Ureter (tissue), 1 donor: ENCODE data around the gene MBD1. TPM values are rescaled to one million over a fixed set of nuclear protein-coding genes. Genes with fewer than 3 reads are reported as not detected.
"Not testable (repeated sequence)": the region's sequence is repeated elsewhere in the genome, so short reads cannot be mapped to it uniquely, and the experiment has no call there.

Source experiments
- DNase-seq: peaks from one replicate; pipeline ENCODE4 v3.0.0-alpha.2; 2020; ENCODE audit warnings: low spot score
- total RNA-seq: library from RNA; stranded (reverse); gene quantifications from one replicate; pipeline ENCODE4 v1.2.4, GENCODE V29; 2023
- donor health status: DM: yes; HTN: yes; CAD: no.

The MBD1 gene
- total RNA-seq, 1 donor from 2014 or later, result 91.7 TPM

DNA sequence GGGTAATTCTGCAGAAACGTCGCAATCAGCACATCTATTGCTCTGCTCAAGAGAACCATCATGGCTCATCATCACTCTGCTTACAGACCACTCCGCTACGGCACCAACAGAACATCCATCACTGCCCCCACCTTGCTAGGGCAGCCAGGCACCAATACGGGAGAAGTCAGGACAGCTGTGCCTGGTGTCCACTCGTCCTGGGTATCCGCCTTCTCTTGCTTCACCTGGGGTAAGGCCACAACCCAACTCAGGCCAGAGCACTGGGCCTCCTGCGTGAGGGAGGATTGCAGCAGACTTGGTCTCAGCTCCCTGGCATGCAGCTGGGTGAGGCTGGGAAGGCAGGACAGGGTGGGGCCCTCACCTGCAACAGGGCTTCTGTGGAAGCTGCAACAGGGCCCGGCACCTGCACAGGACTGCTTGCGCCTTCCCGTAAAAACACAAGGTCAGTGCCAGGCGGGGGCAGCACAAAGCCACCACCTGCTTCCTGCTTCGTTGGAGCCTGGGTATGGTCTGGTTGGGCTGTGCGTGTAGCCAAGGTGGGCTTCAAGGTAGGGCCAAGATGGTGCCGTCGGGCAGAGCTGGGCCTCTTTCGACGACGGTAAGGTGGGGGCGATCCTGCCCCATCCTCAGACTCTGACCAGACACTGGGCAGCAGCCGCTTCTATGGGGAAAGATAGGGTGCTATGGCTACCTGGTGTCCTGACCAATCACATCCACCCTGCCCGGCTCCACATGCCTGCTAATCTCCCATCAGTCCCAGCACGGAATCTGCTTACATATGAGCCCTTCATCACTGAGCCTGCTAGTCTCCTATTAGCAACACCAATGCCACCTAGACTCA lies 7.9 kb downstream of the MBD1 start:
- DNase-seq, result no peak

DNA sequence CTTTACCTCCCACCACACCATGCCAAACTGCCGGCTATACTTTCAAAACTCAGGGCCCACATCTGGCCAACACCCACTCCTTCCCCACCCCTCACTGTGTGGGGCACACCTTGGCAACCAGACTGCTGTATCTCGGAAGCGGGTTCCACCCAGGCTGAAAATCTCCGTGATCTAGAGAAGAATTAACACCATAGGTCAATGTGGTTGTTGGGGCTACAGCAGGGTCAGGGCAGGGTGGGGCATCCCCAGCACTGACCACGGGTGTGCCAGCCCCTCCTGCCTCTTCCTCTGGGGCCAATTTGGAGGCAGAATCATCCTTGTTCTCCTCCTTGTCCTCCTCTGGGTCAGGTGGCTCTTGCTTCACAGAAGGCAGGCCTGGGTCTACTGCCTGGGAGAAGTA lies 8.8 kb downstream of the MBD1 start:
- DNase-seq, result no peak

DNA sequence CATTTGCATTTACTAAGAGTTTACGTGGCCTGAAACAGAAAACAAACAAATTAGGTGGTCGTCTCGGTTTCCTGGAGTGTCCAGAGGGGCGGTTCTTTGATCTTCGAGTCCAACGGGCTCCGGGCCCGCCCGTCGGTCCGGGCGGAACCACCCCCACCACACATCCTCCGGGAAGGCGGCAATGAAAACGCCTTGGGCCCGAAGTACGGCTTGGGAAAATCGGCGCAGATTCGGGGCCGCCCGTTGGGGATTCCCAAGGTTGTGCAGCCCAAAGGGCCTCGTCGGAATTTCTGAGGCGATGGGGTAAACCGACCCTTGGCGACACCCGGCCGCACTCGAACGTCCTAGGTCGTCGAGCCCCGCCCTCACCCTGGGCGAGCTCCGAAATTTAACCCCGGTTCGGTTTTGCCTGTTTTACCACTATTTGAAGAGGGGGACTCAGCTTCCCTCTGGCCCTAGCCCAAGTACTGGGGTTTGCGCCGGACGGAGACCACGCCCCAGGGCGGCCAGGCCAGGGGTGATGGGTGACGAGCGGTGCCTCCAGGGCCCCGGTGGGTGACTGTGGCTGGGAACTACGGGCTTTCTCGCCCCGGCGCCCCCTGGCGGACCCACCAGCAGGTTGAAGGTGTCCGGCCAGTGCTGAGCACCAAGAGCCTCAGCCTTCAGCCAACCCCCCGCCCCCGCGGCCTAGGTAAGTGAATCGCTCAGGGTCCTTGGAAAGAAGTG lies 13.1 kb downstream of the MBD1 start:
- peak; percentile 82 for DNase-seq

DNA sequence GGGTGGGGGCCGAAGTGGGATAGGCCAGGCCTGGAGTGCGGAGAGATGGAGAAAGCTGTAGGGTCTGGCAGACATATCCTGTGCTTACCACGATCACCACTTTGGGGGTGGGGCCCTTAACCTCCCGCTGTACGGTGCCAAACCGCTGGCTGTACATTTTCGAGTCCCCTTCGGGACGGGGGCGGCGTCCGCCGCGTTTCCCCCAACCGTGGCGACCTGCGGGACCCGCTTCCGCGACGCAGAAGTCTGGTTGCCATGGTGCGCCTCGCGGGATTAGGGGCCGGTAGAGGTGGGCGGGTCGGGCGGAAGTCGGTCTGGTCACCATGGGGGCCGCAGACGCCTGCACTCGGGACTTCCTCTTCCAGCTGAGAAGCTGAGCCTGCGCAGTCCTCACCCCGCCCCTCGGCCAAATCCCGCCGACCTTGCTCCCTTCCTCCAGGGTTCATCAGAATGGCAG lies 15.0 kb downstream of the MBD1 start, which contains the start of gene CFAP53:
CFAP53 (minus strand) TSS at position 248 of the 457 bp plus-strand sequence; CDS start at position 157, 91 bp downstream.
- DNase-seq, result peak; percentile 93

DNA sequence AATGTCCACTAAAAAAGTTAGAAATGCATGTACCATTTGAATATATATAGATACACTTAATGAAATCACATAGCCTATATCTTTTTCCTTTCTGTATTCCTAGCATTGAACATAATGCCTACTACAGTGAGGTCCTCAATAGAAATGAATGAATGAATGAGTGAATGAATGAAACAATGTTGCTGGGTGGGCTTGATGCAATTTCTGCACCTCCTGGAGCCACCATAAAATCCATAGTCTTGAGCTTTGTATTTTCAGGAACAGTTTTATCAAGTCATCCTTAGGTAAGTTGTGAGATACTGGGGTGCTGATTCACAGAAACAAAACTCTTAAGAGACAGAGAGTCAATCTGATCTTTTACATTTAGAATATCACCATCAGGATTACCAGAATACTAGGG lies 18.3 kb downstream of the MBD1 start:
- no peak for DNase-seq

DNA sequence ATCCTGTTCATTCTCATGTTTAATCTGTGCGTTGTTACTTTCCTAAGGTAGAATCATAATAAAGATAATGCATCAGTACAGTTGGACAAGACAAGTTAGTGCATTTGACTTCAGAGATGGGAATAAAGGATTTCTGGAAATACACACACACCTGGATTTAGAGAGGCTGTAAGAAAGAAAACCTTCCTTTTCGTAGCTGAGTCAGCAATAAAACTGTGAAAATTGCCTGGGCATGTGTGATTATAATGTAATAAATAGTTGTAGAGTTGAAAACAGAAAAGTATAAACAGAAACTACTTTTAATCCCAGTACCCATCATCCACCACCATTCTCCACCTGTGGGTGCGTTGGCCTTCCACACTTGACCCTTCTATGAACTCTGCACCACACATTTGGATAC lies 30.4 kb downstream of the MBD1 start:
- no peak for DNase-seq

DNA sequence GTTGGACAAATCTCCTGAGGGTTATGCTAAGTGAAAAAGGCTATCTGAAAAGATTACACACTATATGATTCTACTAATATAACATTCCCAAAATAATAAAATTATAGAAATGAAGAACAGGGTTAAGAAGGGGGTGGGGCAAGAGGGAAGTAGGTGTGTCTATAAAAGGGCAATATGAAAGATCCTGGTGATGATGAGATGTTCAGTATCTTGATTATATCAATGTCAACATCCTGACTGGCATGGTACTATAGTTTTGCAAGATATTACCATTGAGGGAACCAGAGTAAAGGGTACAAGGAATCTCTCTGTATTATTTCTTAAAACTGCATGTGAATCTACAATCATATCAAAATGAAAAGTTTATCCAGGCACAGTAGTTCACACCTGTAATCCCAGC lies 31.7 kb downstream of the MBD1 start:
- no peak for DNase-seq

DNA sequence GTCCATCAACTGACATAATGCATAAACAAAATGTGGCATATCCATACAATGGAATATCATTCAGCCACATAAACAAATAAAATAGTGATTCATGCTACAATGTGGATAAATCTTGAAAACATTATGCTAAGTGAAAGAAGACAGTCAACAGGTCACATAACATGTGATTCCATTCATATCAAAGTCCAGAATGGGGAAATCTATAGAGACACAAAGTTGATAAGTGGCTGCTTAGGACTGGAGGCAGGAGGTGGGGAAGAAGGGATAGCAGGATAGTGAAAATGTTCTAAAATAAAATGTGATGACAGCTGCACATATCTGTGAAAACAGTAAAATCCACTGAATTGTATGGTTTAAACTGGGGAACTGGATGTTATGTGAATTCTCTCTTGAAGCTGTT lies 33.8 kb downstream of the MBD1 start:
- DNase-seq, result no peak

DNA sequence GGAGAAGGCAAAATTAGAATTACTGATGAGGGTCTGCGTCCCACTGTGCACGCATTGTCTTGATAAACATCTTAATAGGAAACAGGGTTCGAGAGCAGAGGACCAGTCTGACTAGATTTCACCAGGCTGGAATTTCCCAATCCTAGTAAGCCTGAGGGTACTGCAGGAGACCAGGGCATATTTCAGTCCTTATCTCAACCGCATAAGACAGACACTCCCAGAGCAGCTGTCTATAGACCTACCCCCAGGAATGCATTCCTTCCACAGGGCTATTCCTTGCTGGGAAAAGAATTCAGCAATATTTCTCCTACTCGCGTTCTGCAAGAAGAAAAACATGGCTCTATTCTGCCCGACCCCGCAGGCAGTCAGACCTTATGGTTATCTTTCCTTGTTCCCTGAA lies 39.6 kb downstream of the MBD1 start:
- not testable (repeated sequence) for DNase-seq

DNA sequence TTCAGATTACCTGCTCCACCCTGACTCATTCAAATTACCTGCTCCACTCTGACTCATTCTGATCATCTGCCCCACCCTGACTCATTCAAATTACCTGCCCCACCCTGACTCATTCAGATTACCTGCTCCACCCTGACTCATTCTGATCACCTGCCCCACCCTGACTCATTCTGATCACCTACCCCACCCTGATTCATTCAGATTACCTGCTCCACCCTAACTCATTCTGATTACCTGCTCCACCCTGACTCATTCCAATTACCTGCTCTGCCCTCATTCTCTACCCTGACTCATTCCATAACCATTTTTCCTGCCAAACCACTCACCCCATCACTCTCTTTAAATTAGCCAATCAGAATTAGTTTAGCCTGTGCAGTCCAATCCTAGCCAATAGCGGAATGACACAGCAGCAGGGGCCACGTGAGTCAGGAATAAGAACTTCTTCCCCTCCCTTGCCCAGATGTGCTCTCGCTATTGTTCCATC lies 41.2 kb downstream of the MBD1 start:
- no peak for DNase-seq

DNA sequence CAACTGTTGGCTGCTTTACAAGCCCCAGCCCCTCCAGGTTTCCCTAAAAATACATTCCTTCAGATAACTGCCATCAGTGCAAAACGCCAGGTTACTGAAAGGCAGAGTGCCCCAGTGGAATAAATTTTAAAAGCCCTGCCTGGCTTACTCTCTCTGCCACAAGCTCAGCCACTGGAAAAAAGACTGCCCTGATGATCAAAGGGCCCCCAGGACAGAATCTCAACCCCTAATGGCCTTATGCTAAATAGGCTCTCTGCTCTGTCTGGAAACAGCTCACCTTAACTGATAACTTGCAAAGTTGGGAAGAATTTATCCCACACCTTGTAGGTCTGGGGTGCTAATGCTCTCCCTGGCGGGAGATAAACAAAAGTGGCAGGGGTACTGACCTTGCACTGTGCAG lies 48.9 kb downstream of the MBD1 start:
- DNase-seq, result no peak

DNA sequence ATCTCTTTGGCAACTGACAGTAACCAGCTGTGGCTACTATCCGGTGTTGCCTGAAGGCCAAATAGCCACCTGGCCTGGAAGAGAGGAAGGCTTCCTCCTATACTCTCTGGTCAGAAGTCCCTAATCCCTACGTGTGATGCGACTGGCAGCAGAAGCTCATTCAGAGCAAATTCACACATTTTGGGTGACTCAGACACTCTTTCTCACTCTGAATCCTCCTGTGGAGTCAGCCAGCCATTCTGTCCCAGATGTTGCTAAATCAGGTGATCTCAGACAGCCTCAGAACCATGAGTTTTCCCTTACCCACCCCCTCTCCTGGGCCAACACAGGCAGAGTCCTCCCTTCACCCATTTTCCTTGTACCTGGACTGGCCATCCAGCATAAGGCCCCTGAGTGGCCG lies 49.7 kb downstream of the MBD1 start:
- DNase-seq, result no peak

DNA sequence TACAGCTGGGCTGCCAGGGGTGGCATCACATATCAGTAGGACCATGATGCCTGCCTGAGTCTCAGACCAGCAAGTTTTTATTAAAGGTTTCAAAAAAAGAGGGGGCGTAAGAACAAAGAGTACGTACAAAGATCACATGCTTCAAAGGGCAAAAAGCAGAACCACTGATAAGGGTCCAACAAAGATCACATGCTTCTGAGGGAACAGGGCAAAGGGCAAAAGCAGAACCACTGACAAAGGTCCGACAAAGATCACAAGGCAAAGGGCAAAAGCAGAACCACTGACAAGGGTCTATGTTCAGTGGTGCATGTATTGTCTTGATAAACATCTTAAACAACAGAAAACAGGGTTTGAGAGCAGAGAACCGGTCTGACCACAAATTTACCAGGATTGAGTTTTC lies 61.1 kb downstream of the MBD1 start:
- not testable (repeated sequence) for DNase-seq

Other genes starting within 250 kb of the MBD1 start
- gene MYO5B, start 86.4 kb downstream of the MBD1 start, total RNA-seq, result 46.2 TPM
- gene CFAP53, start 15.0 kb downstream of the MBD1 start, total RNA-seq, result 0.81 TPM
- gene CXXC1, start 6.2 kb upstream of the MBD1 start, total RNA-seq, result 119 TPM
- gene SKA1, start 93.5 kb upstream of the MBD1 start, total RNA-seq, result 0.39 TPM